Measurements from ENCODE around the gene TMEM108.

Gene TMEM108

GRCh38 chr3:133047980-133048379 lies 9.8 kb downstream of the TMEM108 start:
- H3K4me1 ChIP-seq (ENCODE audit: insufficient read depth, low read length): no peaks in the 10 kb centered on the region
- no peaks in the 10 kb centered on the region for H4K20me1 ChIP-seq (ENCODE audit: insufficient read depth, low read length)
- H3K27ac ChIP-seq (ENCODE audit: low read length): no peak overlapping the region
- ATAC-seq (ENCODE audit: insufficient read depth, low read depth) (no peak), DNase-seq (no peak)
- H3K27me3 ChIP-seq (ENCODE audit: insufficient read depth, low read length, poor library complexity): no peaks in the 10 kb centered on the region
- no peaks in the 10 kb centered on the region for H3K79me2 ChIP-seq (ENCODE audit: insufficient read depth, low read length)
- no peak overlapping the region for H3K9ac ChIP-seq (ENCODE audit: low read depth, low read length)
- TF ChIP-seq CTCF (IDR thresholded peaks at IDR 0.05; ENCODE audit: borderline replicate concordance, extremely low read depth, low read length, poor library complexity, severe bottlenecking) (no peak), EZH2 (IDR thresholded peaks at IDR 0.05; ENCODE audit: borderline replicate concordance, low read depth, low read length, severe bottlenecking) (no peak)
- no peak overlapping the region for H3K4me3 ChIP-seq (ENCODE audit: low read depth in 1 of 2, low read length in 2 of 2)
- no peak overlapping the region for H3K4me2 ChIP-seq (ENCODE audit: insufficient read depth, low read length)
- H3K36me3 ChIP-seq (ENCODE audit: insufficient read depth, low read length): no peaks in the 10 kb centered on the region
- no peak overlapping the region for H2AFZ ChIP-seq (ENCODE audit: low read depth, low read length)
- no peaks in the 10 kb centered on the region for H3K9me3 ChIP-seq (ENCODE audit: insufficient read depth, low read length, severe bottlenecking)

DNA sequence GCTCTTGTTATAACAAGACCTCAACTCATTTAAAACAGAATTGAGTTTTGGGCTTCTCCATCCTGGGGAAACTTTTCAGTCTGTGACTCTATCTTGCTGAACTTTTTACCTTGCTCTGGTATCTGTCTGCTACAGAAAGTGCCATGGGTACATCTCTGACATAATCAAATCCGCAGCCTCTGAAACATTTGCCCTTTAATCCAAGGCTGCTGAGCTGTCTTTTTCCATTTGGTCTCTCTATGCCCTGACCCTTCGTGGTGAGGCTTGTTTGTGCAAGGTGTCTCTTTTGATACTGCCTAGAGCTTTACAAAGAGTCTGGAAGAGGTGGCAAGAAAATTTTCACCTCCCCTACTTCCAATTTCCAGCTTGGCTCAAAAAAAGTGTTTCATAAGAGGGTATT lies 11.3 kb downstream of the TMEM108 start:
- H3K27ac ChIP-seq (ENCODE audit: low read length): no peak overlapping the region
- H3K9ac ChIP-seq (ENCODE audit: low read depth, low read length): no peak overlapping the region
- no peak for ATAC-seq (ENCODE audit: insufficient read depth, low read depth)
- H3K4me2 ChIP-seq (ENCODE audit: insufficient read depth, low read length): no peak overlapping the region
- TF ChIP-seq EZH2 (IDR thresholded peaks at IDR 0.05; ENCODE audit: borderline replicate concordance, low read depth, low read length, severe bottlenecking) (no peak), CTCF (IDR thresholded peaks at IDR 0.05; ENCODE audit: borderline replicate concordance, extremely low read depth, low read length, poor library complexity, severe bottlenecking) (no peak)
- no peaks in the 10 kb centered on the region for H3K4me1 ChIP-seq (ENCODE audit: insufficient read depth, low read length)
- H3K4me3 ChIP-seq (ENCODE audit: low read depth in 1 of 2, low read length in 2 of 2): no peak overlapping the region
- H3K79me2 ChIP-seq (ENCODE audit: insufficient read depth, low read length): no peaks in the 10 kb centered on the region
- H4K20me1 ChIP-seq (ENCODE audit: insufficient read depth, low read length): no peaks in the 10 kb centered on the region
- peaks cover 2% of the 10 kb centered on the region for H3K27me3 ChIP-seq (ENCODE audit: insufficient read depth, low read length, poor library complexity)
- no peaks in the 10 kb centered on the region for H3K9me3 ChIP-seq (ENCODE audit: insufficient read depth, low read length, severe bottlenecking)
- no peak overlapping the region for H2AFZ ChIP-seq (ENCODE audit: low read depth, low read length)
- no peaks in the 10 kb centered on the region for H3K36me3 ChIP-seq (ENCODE audit: insufficient read depth, low read length)
- DNase-seq: no peak

- DNase-seq (no peak), ATAC-seq (ENCODE audit: insufficient read depth, low read depth) (no peak)
- Histone ChIP-seq H3K4me1 (ENCODE audit: insufficient read depth, low read length) (no peaks in the 10 kb centered on the region), H3K9me3 (ENCODE audit: insufficient read depth, low read length, severe bottlenecking) (no peaks in the 10 kb centered on the region), H3K27ac (ENCODE audit: low read length) (no peak overlapping the region), H3K27me3 (ENCODE audit: insufficient read depth, low read length, poor library complexity) (peaks cover 6% of the 10 kb centered on the region), H2AFZ (ENCODE audit: low read depth, low read length) (no peak overlapping the region), H4K20me1 (ENCODE audit: insufficient read depth, low read length) (no peaks in the 10 kb centered on the region), H3K79me2 (ENCODE audit: insufficient read depth, low read length) (no peaks in the 10 kb centered on the region), H3K36me3 (ENCODE audit: insufficient read depth, low read length) (no peaks in the 10 kb centered on the region), H3K4me2 (ENCODE audit: insufficient read depth, low read length) (no peak overlapping the region), H3K9ac (ENCODE audit: low read depth, low read length) (no peak overlapping the region), H3K4me3 (ENCODE audit: low read depth in 1 of 2, low read length in 2 of 2) (no peak overlapping the region)
- no peak for TF ChIP-seq CTCF (IDR thresholded peaks at IDR 0.05; ENCODE audit: borderline replicate concordance, extremely low read depth, low read length, poor library complexity, severe bottlenecking)
These were observed 12.7 kb downstream of the TMEM108 start for GRCh38 chr3:133050891-133051290.

DNA sequence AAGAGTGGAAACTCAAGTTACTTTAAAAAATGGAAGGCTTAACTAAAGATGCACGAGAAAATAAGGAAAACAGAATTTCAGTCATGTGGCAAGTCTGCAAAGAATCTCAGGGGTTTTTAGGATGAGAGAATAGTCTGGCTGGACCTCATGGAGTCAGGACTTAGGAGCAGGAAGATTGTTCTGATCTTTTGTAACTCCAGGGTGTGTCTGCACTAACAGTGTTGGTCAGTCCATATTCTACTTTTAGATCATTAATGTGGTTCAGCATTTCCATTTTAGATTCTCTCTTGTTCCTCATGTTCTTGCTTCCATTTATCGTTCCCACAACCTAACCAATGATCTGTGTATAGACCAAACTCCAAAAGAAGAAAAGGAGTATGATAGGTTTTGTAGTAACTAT lies 15.3 kb downstream of the TMEM108 start:
- H3K4me2 ChIP-seq (ENCODE audit: insufficient read depth, low read length): no peak overlapping the region
- no peak for ATAC-seq (ENCODE audit: insufficient read depth, low read depth)
- no peaks in the 10 kb centered on the region for H3K36me3 ChIP-seq (ENCODE audit: insufficient read depth, low read length)
- peaks cover 6% of the 10 kb centered on the region for H3K27me3 ChIP-seq (ENCODE audit: insufficient read depth, low read length, poor library complexity)
- no peak overlapping the region for H3K4me3 ChIP-seq (ENCODE audit: low read depth in 1 of 2, low read length in 2 of 2)
- no peaks in the 10 kb centered on the region for H3K79me2 ChIP-seq (ENCODE audit: insufficient read depth, low read length)
- DNase-seq: no peak
- no peak overlapping the region for H3K9ac ChIP-seq (ENCODE audit: low read depth, low read length)
- no peak for TF ChIP-seq CTCF (IDR thresholded peaks at IDR 0.05; ENCODE audit: borderline replicate concordance, extremely low read depth, low read length, poor library complexity, severe bottlenecking)
- no peak for TF ChIP-seq EZH2 (IDR thresholded peaks at IDR 0.05; ENCODE audit: borderline replicate concordance, low read depth, low read length, severe bottlenecking)
- no peak overlapping the region for H3K27ac ChIP-seq (ENCODE audit: low read length)
- H3K9me3 ChIP-seq (ENCODE audit: insufficient read depth, low read length, severe bottlenecking): no peaks in the 10 kb centered on the region
- no peaks in the 10 kb centered on the region for H3K4me1 ChIP-seq (ENCODE audit: insufficient read depth, low read length)
- no peaks in the 10 kb centered on the region for H4K20me1 ChIP-seq (ENCODE audit: insufficient read depth, low read length)
- no peak overlapping the region for H2AFZ ChIP-seq (ENCODE audit: low read depth, low read length)

Data from DND-41 (cell line).